ENCODE data around the gene TBC1D26. TPM values are rescaled to one million over a fixed set of nuclear protein-coding genes. Genes with fewer than 3 reads are reported as not detected.
"Not testable (repeated sequence)": the region's sequence is repeated elsewhere in the genome, so short reads cannot be mapped to it uniquely, and the experiment has no call there.

The TBC1D26 gene
- polyA plus RNA-seq, 2 donors, result 0.05 to 0.06 TPM

DNA sequence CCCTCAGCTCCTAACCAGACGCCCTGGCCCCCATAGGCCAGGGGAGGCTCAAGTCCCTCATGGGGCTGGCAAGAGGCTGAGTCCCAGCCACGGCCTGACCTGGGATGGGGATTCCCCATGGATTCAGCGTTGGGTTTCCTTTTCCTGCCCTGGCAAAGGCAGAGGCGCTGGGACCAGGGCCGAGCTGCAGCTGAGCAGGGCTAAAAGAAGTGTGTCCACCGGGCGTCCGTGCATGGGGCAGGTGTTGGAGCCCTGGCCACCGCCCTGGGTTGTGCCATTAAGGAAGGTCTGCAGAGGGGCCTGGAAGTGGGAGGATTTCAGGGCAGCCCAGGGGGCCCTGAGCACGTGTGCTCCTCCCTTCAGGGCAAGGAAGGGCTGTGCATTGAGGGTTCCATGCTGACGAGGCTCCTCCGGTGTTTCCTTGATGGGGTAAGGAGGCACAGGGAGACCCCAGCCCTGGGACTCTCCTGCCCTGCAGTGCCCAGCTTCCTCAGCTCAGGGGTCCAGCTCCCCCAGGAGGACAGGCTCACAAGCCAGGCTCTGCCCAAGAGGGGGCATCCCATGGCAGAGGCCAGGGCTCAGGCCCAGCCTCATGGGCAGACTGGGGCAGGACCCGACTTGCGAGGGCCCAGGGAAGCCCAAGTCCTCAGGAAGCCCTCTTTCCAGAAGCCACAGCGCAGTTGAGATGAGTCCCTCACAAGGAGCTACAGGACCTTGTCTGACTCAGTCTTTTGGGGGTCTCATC, 10.1 kb downstream of the TBC1D26 start:
- Histone ChIP-seq H3K4me3 (ENCODE audit: low read depth in 1 of 2, low read length in 2 of 2) (no peak overlapping the region), H3K4me1 (ENCODE audit: control insufficient read depth in 2 of 2, insufficient read depth in 2 of 2, low read length in 1 of 2) (no peaks in the 10 kb centered on the region), H3K27me3 (ENCODE audit: control insufficient read depth in 1 of 2, insufficient read depth in 2 of 2, low read length in 2 of 2) (no peaks in the 10 kb centered on the region), H3K36me3 (ENCODE audit: control insufficient read depth in 2 of 2, insufficient read depth in 2 of 2, low read length in 1 of 2) (no peaks in the 10 kb centered on the region), H3K9me3 (ENCODE audit: control insufficient read depth in 2 of 2, insufficient read depth in 1 of 2, low read depth in 1 of 2, low read length in 1 of 2) (no peaks in the 10 kb centered on the region), H3K27ac (ENCODE audit: low read depth in 2 of 2, low read length in 1 of 2) (no peak overlapping the region)
- WGBS, 2 donors, result 78 to 82% methylated on average over 12 to 15 of the region's 15 CpGs

DNA sequence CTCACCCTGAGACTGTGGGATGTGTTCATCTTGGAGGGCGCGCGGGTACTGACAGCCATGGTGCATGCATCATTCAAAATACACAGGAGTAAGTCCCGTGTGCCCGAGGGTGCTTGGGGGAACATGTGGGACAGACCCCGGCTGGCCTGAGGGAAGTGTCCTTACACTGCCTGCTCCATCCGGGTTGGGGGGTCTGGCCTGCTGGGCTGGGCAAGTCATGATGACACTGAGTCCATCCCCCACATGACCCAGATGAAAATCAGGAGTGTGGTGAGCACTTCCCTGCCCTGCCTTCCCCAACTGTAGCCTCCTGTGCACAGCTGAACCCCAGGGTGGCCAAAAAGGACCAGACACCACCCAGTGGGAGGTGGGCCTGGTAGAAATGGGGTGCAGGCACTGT, 10.8 kb downstream of the TBC1D26 start:
- H3K4me1 ChIP-seq (ENCODE audit: control insufficient read depth in 2 of 2, insufficient read depth in 2 of 2, low read length in 1 of 2), result no peaks in the 10 kb centered on the region
- no peaks in the 10 kb centered on the region for H3K9me3 ChIP-seq (ENCODE audit: control insufficient read depth in 2 of 2, insufficient read depth in 1 of 2, low read depth in 1 of 2, low read length in 1 of 2)
- H3K4me3 ChIP-seq (ENCODE audit: low read depth in 1 of 2, low read length in 2 of 2), result no peak overlapping the region
- H3K27me3 ChIP-seq (ENCODE audit: control insufficient read depth in 1 of 2, insufficient read depth in 2 of 2, low read length in 2 of 2), result no peaks in the 10 kb centered on the region
- no peak overlapping the region for H3K27ac ChIP-seq (ENCODE audit: low read depth in 2 of 2, low read length in 1 of 2)
- no peaks in the 10 kb centered on the region for H3K36me3 ChIP-seq (ENCODE audit: control insufficient read depth in 2 of 2, insufficient read depth in 2 of 2, low read length in 1 of 2)
- WGBS, 2 donors, result 91 to 93% methylated on average over 6 to 7 of the region's 7 CpGs

DNA sequence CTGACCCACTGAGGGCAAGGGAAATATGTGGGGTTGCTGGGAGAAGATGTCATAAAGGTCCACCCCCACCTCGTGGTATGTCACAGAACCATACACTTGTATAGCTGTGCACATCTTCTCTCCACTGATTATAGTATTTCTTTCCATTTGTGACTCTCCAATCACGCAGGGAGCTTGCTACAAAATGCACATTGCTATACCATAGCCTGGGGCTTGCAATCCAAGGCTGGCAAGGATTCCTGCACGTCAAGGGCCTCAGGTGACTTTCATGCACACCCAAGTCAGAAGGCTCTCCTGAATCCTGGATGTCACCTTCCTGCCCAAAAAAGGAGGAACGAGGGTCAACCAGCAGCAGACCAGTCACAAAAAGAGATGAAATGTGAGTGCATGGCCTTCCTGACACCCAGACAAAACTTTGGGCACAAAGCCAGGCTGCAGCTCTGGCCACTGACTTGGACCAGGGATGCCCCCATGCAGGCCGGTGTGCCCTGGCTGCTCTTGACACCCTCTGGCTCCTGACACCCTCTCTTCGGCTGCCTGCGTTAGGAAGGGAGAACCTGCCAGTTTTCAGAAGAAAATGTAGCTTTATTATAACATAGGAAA, 12.1 kb downstream of the TBC1D26 start:
- no peaks in the 10 kb centered on the region for H3K27me3 ChIP-seq (ENCODE audit: control insufficient read depth in 1 of 2, insufficient read depth in 2 of 2, low read length in 2 of 2)
- 66 to 69% methylated on average over 7 of the region's 7 CpGs for WGBS, 2 donors

DNA sequence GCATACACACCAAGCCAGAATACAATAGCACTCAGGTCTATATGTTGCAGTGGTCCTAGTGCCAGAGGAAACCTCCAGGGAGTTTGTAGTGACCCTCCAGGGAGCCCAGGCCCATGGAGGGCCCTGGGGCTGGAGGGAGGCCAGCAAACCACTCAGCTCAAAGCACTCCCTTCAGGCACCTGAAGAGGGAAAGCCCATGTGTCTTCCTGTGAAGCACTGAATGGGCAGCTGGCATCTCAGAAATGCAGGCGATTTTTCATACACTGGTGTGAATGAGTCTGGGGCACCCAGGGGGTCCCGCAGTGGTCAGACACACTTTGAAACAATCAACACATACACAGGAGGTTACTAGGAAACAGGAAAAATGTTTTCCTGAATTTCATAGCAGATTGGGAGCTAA, 12.8 kb downstream of the TBC1D26 start:
- Histone ChIP-seq H3K9me3 (ENCODE audit: control insufficient read depth in 2 of 2, insufficient read depth in 1 of 2, low read depth in 1 of 2, low read length in 1 of 2) (no peaks in the 10 kb centered on the region), H3K36me3 (ENCODE audit: control insufficient read depth in 2 of 2, insufficient read depth in 2 of 2, low read length in 1 of 2) (no peaks in the 10 kb centered on the region), H3K4me3 (ENCODE audit: low read depth in 1 of 2, low read length in 2 of 2) (no peak overlapping the region), H3K4me1 (ENCODE audit: control insufficient read depth in 2 of 2, insufficient read depth in 2 of 2, low read length in 1 of 2) (no peaks in the 10 kb centered on the region), H3K27ac (ENCODE audit: low read depth in 2 of 2, low read length in 1 of 2) (no peak overlapping the region), H3K27me3 (ENCODE audit: control insufficient read depth in 1 of 2, insufficient read depth in 2 of 2, low read length in 2 of 2) (no peaks in the 10 kb centered on the region)
- WGBS, 2 donors, result 55 to 64% methylated on average over 2 of the region's 2 CpGs

More for the DNA sequence above, 12.1 kb downstream of the TBC1D26 start:
- Histone ChIP-seq H3K4me3 (ENCODE audit: low read depth in 1 of 2, low read length in 2 of 2) (no peak overlapping the region), H3K36me3 (ENCODE audit: control insufficient read depth in 2 of 2, insufficient read depth in 2 of 2, low read length in 1 of 2) (no peaks in the 10 kb centered on the region), H3K9me3 (ENCODE audit: control insufficient read depth in 2 of 2, insufficient read depth in 1 of 2, low read depth in 1 of 2, low read length in 1 of 2) (no peaks in the 10 kb centered on the region), H3K27ac (ENCODE audit: low read depth in 2 of 2, low read length in 1 of 2) (no peak overlapping the region), H3K4me1 (ENCODE audit: control insufficient read depth in 2 of 2, insufficient read depth in 2 of 2, low read length in 1 of 2) (no peaks in the 10 kb centered on the region)

DNA sequence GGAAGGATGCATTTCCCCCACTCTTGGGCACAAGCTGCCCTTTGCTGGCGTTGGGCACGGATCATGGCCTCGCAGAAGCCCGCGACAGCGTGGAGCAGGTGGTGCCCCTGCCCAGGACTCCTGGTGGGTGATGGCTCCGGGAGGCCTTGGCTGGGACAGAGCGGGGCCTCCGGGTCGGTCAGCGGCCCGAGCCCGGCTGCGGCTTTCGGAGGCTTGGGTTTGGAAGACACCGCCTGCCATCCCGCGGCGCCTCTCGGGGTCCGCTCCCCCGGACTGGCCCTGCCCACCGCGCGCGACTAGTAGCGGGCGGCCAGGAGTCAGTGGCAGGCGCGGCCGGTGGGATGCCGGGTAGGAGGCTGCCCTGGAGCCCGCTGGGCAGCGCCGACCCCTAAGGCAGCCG, 17.3 kb downstream of the TBC1D26 start:
- not testable (repeated sequence) for H3K36me3 ChIP-seq (ENCODE audit: control insufficient read depth in 2 of 2, insufficient read depth in 2 of 2, low read length in 1 of 2); H3K4me3 ChIP-seq (ENCODE audit: low read depth in 1 of 2, low read length in 2 of 2); H3K4me1 ChIP-seq (ENCODE audit: control insufficient read depth in 2 of 2, insufficient read depth in 2 of 2, low read length in 1 of 2); H3K27ac ChIP-seq (ENCODE audit: low read depth in 2 of 2, low read length in 1 of 2); H3K9me3 ChIP-seq (ENCODE audit: control insufficient read depth in 2 of 2, insufficient read depth in 1 of 2, low read depth in 1 of 2, low read length in 1 of 2); H3K27me3 ChIP-seq (ENCODE audit: control insufficient read depth in 1 of 2, insufficient read depth in 2 of 2, low read length in 2 of 2)
- WGBS, 2 donors, result 29 to 39% methylated on average over 21 to 31 of the region's 36 CpGs

DNA sequence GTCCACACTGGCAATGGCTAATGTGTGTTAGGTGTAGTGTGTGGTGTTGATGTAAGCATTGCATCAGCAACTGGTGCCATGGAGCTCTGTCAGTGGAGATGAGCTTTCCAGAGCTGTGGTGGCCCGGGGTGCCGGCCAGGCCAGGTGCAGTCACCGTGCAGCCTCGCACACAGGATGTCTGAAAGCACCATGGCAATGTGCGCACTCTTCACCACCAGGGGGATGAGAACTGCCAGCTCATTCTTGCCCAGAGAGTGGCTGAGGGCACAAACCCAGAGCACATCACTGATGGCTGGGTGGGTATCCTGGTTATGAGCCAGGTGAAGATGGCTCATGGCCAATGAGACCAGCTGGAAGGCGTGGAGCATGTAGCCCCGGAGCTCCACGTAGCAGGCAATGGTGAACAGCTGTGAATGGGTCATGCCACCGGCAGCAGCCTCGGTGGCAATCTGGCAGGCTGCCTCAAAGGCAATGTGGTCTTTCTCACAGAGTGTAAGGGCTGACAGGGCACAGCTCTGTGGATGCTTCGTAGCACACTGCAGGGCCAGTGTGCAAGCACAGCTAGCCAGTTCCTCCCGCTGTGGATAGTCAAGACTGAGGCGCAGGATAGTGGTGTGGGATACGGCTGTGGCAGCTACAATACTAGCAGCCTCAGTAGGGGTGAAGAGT, 36.9 kb downstream of the TBC1D26 start:
- not testable (repeated sequence) for H3K27ac ChIP-seq (ENCODE audit: low read depth in 2 of 2, low read length in 1 of 2); H3K9me3 ChIP-seq (ENCODE audit: control insufficient read depth in 2 of 2, insufficient read depth in 1 of 2, low read depth in 1 of 2, low read length in 1 of 2); H3K4me3 ChIP-seq (ENCODE audit: low read depth in 1 of 2, low read length in 2 of 2); H3K4me1 ChIP-seq (ENCODE audit: control insufficient read depth in 2 of 2, insufficient read depth in 2 of 2, low read length in 1 of 2); H3K27me3 ChIP-seq (ENCODE audit: control insufficient read depth in 1 of 2, insufficient read depth in 2 of 2, low read length in 2 of 2); H3K36me3 ChIP-seq (ENCODE audit: control insufficient read depth in 2 of 2, insufficient read depth in 2 of 2, low read length in 1 of 2)
- WGBS, 2 donors, result 61 to 72% methylated on average over 6 to 9 of the region's 14 CpGs

DNA sequence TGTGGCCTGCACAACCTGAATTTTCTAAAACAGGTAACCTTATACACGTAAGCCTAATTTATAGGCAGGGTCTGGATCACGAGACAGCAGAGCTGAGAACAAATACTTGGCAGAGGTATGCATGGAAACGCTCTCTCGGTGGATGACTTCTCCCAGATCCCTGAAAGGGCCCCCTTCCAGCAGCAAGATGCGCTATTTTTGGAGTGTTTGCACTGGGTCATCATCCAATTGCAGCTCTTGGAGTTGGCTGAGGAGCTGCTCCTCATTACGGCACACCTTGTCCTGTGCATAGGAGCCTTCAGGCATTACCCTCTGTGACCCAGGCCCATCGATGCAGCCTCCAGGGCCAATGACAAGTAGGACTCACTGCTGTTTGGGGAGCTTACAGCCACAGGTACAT, 38.6 kb downstream of the TBC1D26 start:
- 81 to 89% methylated on average over 6 to 7 of the region's 7 CpGs for WGBS, 2 donors

DNA sequence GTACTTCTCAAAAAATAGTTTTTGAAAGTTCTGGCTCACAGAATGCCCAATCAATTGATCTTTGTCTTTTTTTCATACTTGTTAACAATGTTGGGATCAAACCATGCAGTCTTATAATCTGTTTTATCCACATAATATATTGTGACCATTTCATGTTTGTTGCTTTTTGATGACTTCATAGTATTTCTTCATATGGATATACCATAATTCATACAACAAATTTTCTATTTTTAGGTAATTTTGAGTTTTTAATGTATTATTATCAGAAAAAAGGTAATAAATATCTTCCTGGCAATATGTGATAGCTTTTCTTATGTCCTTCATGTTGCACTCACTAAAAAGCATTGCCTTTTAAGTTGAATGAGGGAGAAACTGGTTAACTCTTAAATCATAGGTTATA, 44.8 kb downstream of the TBC1D26 start:
- no peaks in the 10 kb centered on the region for H3K27me3 ChIP-seq (ENCODE audit: control insufficient read depth in 1 of 2, insufficient read depth in 2 of 2, low read length in 2 of 2)
- H3K36me3 ChIP-seq (ENCODE audit: control insufficient read depth in 2 of 2, insufficient read depth in 2 of 2, low read length in 1 of 2), result no peaks in the 10 kb centered on the region
- no peak overlapping the region for H3K4me3 ChIP-seq (ENCODE audit: low read depth in 1 of 2, low read length in 2 of 2)
- no peak overlapping the region for H3K27ac ChIP-seq (ENCODE audit: low read depth in 2 of 2, low read length in 1 of 2)
- no peaks in the 10 kb centered on the region for H3K4me1 ChIP-seq (ENCODE audit: control insufficient read depth in 2 of 2, insufficient read depth in 2 of 2, low read length in 1 of 2)
- H3K9me3 ChIP-seq (ENCODE audit: control insufficient read depth in 2 of 2, insufficient read depth in 1 of 2, low read depth in 1 of 2, low read length in 1 of 2), result no peaks in the 10 kb centered on the region

More for the DNA sequence above, 38.6 kb downstream of the TBC1D26 start:
- H3K4me1 ChIP-seq (ENCODE audit: control insufficient read depth in 2 of 2, insufficient read depth in 2 of 2, low read length in 1 of 2); H3K9me3 ChIP-seq (ENCODE audit: control insufficient read depth in 2 of 2, insufficient read depth in 1 of 2, low read depth in 1 of 2, low read length in 1 of 2); H3K4me3 ChIP-seq (ENCODE audit: low read depth in 1 of 2, low read length in 2 of 2); H3K27ac ChIP-seq (ENCODE audit: low read depth in 2 of 2, low read length in 1 of 2); H3K36me3 ChIP-seq (ENCODE audit: control insufficient read depth in 2 of 2, insufficient read depth in 2 of 2, low read length in 1 of 2); H3K27me3 ChIP-seq (ENCODE audit: control insufficient read depth in 1 of 2, insufficient read depth in 2 of 2, low read length in 2 of 2): not testable (repeated sequence)

DNA sequence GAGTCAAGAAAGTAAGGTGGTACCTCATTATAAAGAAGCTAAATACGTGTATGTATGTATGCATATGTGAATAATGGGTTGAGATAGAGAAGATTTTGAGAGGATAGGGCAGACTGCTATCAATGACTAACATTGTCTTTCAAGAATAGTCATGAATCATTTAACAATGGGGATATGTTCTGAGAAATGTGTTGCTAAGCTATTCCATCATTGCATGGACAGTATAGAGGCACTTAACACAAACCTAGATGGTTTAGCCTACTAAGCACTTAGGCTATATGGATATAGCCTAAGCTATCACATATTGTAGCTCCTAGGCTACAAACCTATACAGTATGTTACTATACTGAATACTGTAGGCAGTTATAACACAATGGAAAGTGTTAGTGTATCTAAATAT, 45.2 kb downstream of the TBC1D26 start:
- Histone ChIP-seq H3K4me1 (ENCODE audit: control insufficient read depth in 2 of 2, insufficient read depth in 2 of 2, low read length in 1 of 2) (no peaks in the 10 kb centered on the region), H3K27ac (ENCODE audit: low read depth in 2 of 2, low read length in 1 of 2) (no peak overlapping the region), H3K36me3 (ENCODE audit: control insufficient read depth in 2 of 2, insufficient read depth in 2 of 2, low read length in 1 of 2) (no peaks in the 10 kb centered on the region), H3K9me3 (ENCODE audit: control insufficient read depth in 2 of 2, insufficient read depth in 1 of 2, low read depth in 1 of 2, low read length in 1 of 2) (no peaks in the 10 kb centered on the region), H3K4me3 (ENCODE audit: low read depth in 1 of 2, low read length in 2 of 2) (no peak overlapping the region), H3K27me3 (ENCODE audit: control insufficient read depth in 1 of 2, insufficient read depth in 2 of 2, low read length in 2 of 2) (no peaks in the 10 kb centered on the region)
- WGBS, 2 donors, result 64 to 71% methylated on average over 1 of the region's 1 CpG

DNA sequence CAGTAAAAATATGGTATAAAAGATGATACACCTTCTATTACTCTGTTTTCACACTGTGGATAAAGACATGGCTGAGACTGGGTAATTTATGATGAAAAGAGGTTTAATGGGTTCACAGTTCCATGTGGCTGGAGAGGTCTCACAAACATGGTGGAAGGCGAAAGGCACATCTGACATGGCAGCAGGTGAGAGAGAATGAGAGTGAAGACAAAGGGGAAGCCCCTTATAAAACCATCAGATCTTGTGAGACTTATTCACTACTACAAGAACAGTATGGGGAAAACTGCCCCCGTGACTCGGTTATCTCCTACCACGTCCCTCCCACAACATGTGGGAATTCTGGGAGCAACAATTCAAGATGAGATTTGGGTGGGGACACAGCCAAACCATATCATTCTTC, 45.6 kb downstream of the TBC1D26 start:
- no peak overlapping the region for H3K27ac ChIP-seq (ENCODE audit: low read depth in 2 of 2, low read length in 1 of 2)
- 91 to 93% methylated on average over 4 of the region's 4 CpGs for WGBS, 2 donors
- no peaks in the 10 kb centered on the region for H3K36me3 ChIP-seq (ENCODE audit: control insufficient read depth in 2 of 2, insufficient read depth in 2 of 2, low read length in 1 of 2)
- no peaks in the 10 kb centered on the region for H3K27me3 ChIP-seq (ENCODE audit: control insufficient read depth in 1 of 2, insufficient read depth in 2 of 2, low read length in 2 of 2)
- H3K4me1 ChIP-seq (ENCODE audit: control insufficient read depth in 2 of 2, insufficient read depth in 2 of 2, low read length in 1 of 2), result no peaks in the 10 kb centered on the region
- H3K9me3 ChIP-seq (ENCODE audit: control insufficient read depth in 2 of 2, insufficient read depth in 1 of 2, low read depth in 1 of 2, low read length in 1 of 2), result no peaks in the 10 kb centered on the region
- H3K4me3 ChIP-seq (ENCODE audit: low read depth in 1 of 2, low read length in 2 of 2), result no peak overlapping the region

All from esophagus (tissue), 2 donors.